GM13977 (cell line): ENCODE results near the gene SH3GL2.

Experiments used
- DNase-seq: peaks from one replicate; pipeline ENCODE4 v3.0.0; 2012; ENCODE audit warnings: low spot score
- in situ Hi-C: fragments of 300-500 bp; cut with MboI; formaldehyde crosslinking; loops from one replicate; pipeline ENCODE4 v1.12.0; 2022; ENCODE audit warnings: low sequenced_read_pairs, low pct_unique_long_range_greater_than_20kb, mixed read lengths, inconsistent platforms; ENCODE audit not compliant: unreplicated experiment
- TF ChIP-seq, protein P1 (sequence below): IDR thresholded peaks from 2 replicates; pipeline ENCODE4 v1.5.1; 2012; ENCODE audit warnings: mild to moderate bottlenecking, control low read depth; ENCODE audit not compliant: insufficient read depth; ENCODE audit errors: extremely low read depth, missing control alignments

The SH3GL2 gene

DNA sequence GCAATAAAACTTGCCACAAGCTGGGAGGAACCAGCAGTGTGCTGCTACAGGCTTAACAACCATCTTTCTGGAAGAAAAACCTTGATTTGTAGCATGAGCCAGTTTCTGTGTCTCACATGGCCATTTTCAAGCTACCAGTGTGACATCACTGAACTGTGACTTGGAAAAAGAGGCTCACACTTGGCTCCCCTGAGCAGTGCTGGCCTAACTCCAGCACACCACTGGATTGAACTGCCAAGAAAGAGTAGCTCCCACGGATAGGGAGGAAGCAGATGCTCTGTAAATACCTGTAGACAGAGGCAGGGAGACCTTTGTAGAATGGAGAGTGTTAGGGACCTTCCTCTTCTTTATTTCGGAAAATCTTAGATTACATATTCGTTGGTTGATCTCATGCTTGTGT lies 197.9 kb downstream of the SH3GL2 start:
- no peak for DNase-seq
- TF ChIP-seq, protein P1, sequence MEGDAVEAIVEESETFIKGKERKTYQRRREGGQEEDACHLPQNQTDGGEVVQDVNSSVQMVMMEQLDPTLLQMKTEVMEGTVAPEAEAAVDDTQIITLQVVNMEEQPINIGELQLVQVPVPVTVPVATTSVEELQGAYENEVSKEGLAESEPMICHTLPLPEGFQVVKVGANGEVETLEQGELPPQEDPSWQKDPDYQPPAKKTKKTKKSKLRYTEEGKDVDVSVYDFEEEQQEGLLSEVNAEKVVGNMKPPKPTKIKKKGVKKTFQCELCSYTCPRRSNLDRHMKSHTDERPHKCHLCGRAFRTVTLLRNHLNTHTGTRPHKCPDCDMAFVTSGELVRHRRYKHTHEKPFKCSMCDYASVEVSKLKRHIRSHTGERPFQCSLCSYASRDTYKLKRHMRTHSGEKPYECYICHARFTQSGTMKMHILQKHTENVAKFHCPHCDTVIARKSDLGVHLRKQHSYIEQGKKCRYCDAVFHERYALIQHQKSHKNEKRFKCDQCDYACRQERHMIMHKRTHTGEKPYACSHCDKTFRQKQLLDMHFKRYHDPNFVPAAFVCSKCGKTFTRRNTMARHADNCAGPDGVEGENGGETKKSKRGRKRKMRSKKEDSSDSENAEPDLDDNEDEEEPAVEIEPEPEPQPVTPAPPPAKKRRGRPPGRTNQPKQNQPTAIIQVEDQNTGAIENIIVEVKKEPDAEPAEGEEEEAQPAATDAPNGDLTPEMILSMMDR: no peak

DNA sequence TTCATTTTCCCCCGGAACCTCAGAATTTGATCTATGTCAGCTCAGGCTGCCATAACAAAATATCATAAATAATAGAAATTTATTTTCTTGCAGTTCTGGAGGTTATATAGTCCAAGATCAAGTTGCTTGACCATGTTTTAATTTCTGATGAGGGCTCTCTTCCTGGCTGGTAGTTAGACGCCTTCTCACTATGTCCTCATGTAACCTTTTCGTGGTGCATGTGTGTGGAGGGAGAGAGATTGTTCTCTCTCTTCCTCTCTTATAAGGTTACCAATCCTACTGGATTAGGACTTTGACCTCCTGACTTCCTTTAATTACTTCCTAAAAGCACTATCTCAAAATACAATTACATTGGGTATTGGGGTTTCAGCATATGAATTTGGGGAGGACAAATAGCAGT lies 198.6 kb downstream of the SH3GL2 start:
- in situ Hi-C loops: no loop called here
- TF ChIP-seq, protein P1: no peak
- DNase-seq: no peak

More for the DNA sequence above, 197.9 kb downstream of the SH3GL2 start:
- in situ Hi-C loops: no loop called here

DNA sequence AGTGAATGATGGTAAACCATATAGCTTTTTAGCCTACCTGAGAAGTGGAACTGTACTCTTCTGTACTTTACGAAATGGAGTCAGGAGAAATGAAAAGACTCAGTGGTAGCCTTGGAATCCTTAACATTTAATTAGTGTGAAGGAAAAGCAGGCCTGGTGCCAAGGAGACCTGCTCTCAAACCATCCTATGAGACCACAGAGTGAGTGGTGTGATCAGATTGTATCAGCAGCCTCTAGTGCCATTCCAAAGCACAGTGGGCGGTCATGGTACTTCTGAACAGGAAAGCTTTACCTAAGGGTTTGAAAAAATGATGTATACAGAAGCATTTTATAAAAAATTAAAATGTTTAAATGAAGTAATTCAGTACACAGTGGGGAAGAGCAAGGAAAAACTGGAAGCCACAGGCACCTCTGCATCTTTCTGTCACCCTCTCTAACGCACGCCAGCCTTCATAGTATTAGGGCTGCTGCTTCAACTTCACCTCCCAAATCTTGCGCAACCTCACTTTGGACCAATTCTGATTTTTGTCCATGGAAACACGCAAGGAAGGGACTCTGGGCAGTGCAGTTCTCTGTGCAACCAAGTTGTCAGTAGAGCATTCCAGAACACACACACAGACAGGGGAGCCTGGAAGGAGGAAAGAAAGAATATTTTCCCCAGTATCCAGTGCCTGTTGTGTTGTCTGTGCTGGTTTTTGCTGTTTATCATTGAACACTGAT lies 203.7 kb downstream of the SH3GL2 start:
- DNase-seq: no peak
- in situ Hi-C loops: no loop called here
- TF ChIP-seq, protein P1: no peak

DNA sequence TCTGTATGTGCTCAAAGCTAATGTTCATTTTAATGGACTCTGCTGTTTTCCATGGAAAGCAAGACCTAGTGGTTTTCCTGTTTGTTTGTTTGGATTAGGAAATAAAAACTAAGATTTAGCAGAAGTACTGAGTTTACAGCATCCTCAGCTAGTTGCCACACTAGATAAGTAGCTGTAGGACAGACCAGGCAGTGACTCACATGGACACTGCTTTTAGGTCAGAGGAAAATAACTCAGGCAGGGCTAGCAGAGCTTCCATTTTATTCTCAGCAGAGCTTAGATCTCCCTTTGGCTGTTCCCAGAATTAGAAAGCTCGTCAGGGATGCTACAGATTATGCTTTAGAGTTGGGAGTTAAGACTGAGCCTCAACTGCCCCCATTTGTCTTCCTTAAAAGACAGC lies 204.4 kb downstream of the SH3GL2 start:
- in situ Hi-C loops: no loop called here
- no peak for DNase-seq
- TF ChIP-seq, protein P1: no peak

DNA sequence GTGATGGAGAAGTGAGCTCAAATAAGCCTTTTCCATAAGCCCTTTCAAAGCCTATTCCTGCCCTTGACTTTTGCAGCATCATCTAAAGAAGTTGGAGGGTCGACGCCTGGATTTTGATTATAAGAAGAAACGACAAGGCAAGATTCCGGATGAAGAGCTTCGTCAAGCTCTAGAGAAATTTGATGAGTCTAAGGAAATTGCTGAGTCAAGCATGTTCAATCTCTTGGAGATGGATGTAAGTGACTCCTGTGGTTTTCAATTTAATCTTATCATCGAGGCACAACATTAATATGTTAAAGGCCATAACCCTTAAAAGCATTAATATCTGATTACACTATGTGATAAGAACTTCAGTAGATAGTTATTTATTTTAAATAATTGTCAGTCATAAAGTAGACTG lies 210.4 kb downstream of the SH3GL2 start:
- no peak for DNase-seq
- in situ Hi-C loops: no loop called here
- TF ChIP-seq, protein P1: no peak

DNA sequence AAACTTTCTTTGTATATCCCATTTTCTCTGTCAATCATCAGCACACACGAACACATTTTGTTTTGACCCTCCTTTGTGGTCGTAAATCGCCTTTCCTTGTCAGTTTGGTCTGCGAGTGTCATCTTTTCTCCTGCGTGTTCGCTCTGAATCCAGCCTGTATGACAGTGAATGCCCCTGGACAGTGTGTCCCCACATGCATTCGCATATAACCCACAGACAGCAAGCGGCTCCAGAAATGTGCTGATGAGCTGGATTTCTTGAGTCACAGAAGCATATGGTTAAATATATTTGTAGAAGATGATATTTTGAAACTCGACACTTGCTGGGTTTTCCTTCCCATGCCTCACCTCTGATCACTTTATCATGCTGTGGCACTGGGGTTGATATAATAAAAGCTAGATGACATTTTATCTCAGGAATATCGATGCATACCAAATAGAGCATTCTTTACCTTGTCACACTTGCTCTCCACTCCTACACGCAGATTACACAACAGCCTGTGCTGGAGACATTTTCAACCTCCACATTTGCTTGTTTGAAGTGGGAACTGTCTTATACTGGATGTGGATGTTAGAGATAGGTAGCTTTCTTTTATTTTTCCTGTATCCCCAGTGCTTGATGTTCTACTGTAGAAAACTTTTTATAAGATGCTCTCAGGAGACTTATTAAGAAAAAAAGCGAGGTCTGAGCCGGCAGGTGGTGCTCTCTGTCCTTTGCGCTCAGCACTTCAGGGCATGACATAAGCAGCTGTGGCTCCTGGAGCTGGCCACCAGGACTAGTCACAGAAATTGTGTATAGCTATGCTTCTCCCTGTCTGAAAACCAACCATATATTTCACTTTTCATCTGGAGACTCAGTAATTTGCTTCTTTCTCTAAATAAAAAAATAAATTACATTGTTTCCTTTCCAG lies 215.1 kb downstream of the SH3GL2 start:
- TF ChIP-seq, protein P1: no peak
- DNase-seq: no peak
- in situ Hi-C loops: no loop called here
